Superior temporal gyrus (tissue), 1 donor: ENCODE results near the gene TNFRSF8.

Source experiments
- DNase-seq: peaks from one replicate; pipeline ENCODE4 v3.0.0-alpha.2; 2016; ENCODE audit errors: extremely low spot score

TNFRSF8 gene

GRCh38 chr1:12188657-12189327, 125.7 kb downstream of the TNFRSF8 start:
- no peak for DNase-seq

DNA sequence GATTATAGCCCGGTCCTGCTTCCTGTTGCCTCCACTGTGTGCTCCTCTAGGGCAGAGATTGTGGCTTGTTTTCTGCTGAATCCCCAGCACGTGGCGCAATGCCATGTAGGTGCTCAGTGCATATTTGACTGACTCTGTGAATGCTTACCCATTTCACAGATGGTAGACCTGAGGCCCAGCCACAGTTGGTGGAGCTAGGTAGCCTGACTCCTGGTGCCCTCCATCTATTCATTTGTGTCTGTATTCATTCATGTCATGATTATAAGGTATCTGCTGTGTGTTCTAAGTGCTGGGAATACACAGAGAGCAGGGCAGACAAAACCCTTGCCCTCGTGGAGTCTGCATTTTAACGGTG, 126.2 kb downstream of the TNFRSF8 start:
- DNase-seq: no peak

DNA sequence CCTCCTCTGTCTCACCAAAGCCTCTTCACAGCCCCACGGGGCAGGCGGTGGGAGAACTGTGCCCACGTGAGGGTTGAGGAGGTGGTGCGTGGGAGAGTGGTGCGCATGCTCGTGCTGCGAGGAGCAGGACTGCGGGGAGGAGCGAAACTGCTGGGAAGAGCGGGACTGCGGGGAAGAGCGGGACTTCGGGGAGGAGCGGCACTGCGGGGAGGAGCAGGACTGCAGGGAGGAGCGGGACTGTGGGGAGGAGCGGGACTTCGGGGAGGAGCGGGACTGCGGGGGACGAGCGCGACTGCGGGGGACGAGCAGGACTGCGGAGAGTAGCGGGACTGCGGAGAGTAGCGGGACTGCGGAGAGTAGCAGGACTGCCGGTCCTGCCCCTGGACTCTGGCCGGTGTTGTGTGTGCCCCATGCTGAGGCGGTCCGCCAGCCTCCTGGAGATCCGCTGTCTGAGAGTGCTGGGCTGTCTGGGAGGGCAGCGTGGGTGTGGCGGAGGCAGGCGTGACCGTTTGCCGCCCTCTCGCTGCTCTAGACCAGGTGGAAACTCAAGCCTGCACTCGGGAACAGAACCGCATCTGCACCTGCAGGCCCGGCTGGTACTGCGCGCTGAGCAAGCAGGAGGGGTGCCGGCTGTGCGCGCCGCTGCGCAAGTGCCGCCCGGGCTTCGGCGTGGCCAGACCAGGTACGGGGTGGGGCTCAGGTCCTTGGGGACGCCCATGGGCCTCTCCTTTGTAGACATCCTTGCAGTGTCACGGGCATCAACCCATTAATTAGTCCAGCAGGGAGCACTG, 128.3 kb downstream of the TNFRSF8 start:
- no peak for DNase-seq
